ENCODE data around the gene CBLL2. TPM values are rescaled to one million over a fixed set of nuclear protein-coding genes. Genes with fewer than 3 reads are reported as not detected.
A peak's percentile ranks its signal among the peaks of the same experiment; 100 is the strongest.

The CBLL2 gene
- polyA plus RNA-seq, 2 of the 4 experiments (the other 2 are of a cell fraction): not detected

DNA sequence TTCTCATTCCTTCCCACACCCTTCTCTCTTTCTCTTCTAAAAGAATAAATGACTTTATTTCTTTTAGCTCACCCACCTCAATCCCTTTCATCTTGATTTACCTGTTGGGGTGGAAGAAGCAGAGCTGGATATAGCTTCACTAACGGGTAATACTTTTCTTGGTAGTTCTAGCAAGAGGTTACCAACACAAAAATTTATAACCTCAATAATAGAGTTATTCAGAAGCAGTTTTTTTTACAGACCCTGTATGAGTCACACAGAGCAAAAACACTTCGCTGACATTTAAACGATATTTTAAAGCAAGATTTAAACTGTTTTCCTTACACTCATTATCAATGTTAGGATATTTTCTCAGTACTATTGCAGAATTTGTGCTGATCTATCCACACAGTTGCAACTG lies 42.4 kb downstream of the CBLL2 start:
- H3K9me3 ChIP-seq: no peaks in the 10 kb centered on the region
- H3K4me2 ChIP-seq: 0 out of 3 replicates have a peak overlapping the region, but pooled peaks have one; percentile 14
- ATAC-seq (no peak), FAIRE-seq (no peak), DNase-seq (ENCODE audit: low read depth in 1 of 2, low spot score in 1 of 2) (no peak)
- no peak overlapping the region for H3K27ac ChIP-seq
- 0 out of 3 replicates have a peak, but pooled peaks cover 6% of the 10 kb centered on the region for H3K4me1 ChIP-seq
- CTCF ChIA-PET: no interaction called here
- POLR2A ChIA-PET: no interaction called here
- TF ChIP-seq, protein P1, sequence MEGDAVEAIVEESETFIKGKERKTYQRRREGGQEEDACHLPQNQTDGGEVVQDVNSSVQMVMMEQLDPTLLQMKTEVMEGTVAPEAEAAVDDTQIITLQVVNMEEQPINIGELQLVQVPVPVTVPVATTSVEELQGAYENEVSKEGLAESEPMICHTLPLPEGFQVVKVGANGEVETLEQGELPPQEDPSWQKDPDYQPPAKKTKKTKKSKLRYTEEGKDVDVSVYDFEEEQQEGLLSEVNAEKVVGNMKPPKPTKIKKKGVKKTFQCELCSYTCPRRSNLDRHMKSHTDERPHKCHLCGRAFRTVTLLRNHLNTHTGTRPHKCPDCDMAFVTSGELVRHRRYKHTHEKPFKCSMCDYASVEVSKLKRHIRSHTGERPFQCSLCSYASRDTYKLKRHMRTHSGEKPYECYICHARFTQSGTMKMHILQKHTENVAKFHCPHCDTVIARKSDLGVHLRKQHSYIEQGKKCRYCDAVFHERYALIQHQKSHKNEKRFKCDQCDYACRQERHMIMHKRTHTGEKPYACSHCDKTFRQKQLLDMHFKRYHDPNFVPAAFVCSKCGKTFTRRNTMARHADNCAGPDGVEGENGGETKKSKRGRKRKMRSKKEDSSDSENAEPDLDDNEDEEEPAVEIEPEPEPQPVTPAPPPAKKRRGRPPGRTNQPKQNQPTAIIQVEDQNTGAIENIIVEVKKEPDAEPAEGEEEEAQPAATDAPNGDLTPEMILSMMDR (IDR thresholded peaks at IDR 0.05): no peak
- TF ChIP-seq, protein P2, sequence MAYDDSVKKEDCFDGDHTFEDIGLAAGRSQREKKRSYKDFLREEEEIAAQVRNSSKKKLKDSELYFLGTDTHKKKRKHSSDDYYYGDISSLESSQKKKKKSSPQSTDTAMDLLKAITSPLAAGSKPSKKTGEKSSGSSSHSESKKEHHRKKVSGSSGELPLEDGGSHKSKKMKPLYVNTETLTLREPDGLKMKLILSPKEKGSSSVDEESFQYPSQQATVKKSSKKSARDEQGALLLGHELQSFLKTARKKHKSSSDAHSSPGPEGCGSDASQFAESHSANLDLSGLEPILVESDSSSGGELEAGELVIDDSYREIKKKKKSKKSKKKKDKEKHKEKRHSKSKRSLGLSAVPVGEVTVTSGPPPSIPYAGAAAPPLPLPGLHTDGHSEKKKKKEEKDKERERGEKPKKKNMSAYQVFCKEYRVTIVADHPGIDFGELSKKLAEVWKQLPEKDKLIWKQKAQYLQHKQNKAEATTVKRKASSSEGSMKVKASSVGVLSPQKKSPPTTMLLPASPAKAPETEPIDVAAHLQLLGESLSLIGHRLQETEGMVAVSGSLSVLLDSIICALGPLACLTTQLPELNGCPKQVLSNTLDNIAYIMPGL (CRISPR knock-in tag; IDR thresholded peaks at IDR 0.05; ENCODE audit: borderline replicate concordance): no peak
- no peak for TF ChIP-seq TP53 (CRISPR knock-in tag; IDR thresholded peaks at IDR 0.05)
- TF ChIP-seq RAD21 (conservative IDR thresholded peaks at IDR 0.05 in 1 of 2, IDR thresholded peaks at IDR 0.05 in 1 of 2): no peak
- no peak for TF ChIP-seq ZNF302 (CRISPR knock-in tag; IDR thresholded peaks at IDR 0.05)
- no peak for TF ChIP-seq RFX5 (IDR thresholded peaks at IDR 0.05)
- TF ChIP-seq POLR2AphosphoS2 (conservative IDR thresholded peaks at IDR 0.05; ENCODE audit: low read length): no peak
- TF ChIP-seq GATA3 (IDR thresholded peaks at IDR 0.05; ENCODE audit: borderline replicate concordance): no peak
- no peak for TF ChIP-seq FOXS1 (CRISPR knock-in tag; IDR thresholded peaks at IDR 0.05)
- no peak for TF ChIP-seq NPAS2 (CRISPR knock-in tag; IDR thresholded peaks at IDR 0.05; ENCODE audit: borderline replicate concordance)
- TF ChIP-seq ZC3H11A (IDR thresholded peaks at IDR 0.05): no peak
- TF ChIP-seq ZSCAN20 (CRISPR knock-in tag; IDR thresholded peaks at IDR 0.05): no peak
- TF ChIP-seq HDAC2 (IDR thresholded peaks at IDR 0.05): no peak
- TF ChIP-seq JUNB (IDR thresholded peaks at IDR 0.05): no peak
- TF ChIP-seq EHF (CRISPR knock-in tag; IDR thresholded peaks at IDR 0.05): no peak
- no peak for TF ChIP-seq RCOR1 (IDR thresholded peaks at IDR 0.05; ENCODE audit: low read depth, low read length)
- TF ChIP-seq BHLHE40 (IDR thresholded peaks at IDR 0.05; ENCODE audit: low read depth, low read length): no peak
- TF ChIP-seq, protein P3, sequence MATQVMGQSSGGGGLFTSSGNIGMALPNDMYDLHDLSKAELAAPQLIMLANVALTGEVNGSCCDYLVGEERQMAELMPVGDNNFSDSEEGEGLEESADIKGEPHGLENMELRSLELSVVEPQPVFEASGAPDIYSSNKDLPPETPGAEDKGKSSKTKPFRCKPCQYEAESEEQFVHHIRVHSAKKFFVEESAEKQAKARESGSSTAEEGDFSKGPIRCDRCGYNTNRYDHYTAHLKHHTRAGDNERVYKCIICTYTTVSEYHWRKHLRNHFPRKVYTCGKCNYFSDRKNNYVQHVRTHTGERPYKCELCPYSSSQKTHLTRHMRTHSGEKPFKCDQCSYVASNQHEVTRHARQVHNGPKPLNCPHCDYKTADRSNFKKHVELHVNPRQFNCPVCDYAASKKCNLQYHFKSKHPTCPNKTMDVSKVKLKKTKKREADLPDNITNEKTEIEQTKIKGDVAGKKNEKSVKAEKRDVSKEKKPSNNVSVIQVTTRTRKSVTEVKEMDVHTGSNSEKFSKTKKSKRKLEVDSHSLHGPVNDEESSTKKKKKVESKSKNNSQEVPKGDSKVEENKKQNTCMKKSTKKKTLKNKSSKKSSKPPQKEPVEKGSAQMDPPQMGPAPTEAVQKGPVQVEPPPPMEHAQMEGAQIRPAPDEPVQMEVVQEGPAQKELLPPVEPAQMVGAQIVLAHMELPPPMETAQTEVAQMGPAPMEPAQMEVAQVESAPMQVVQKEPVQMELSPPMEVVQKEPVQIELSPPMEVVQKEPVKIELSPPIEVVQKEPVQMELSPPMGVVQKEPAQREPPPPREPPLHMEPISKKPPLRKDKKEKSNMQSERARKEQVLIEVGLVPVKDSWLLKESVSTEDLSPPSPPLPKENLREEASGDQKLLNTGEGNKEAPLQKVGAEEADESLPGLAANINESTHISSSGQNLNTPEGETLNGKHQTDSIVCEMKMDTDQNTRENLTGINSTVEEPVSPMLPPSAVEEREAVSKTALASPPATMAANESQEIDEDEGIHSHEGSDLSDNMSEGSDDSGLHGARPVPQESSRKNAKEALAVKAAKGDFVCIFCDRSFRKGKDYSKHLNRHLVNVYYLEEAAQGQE (IDR thresholded peaks at IDR 0.05): no peak
- TF ChIP-seq, protein P4, sequence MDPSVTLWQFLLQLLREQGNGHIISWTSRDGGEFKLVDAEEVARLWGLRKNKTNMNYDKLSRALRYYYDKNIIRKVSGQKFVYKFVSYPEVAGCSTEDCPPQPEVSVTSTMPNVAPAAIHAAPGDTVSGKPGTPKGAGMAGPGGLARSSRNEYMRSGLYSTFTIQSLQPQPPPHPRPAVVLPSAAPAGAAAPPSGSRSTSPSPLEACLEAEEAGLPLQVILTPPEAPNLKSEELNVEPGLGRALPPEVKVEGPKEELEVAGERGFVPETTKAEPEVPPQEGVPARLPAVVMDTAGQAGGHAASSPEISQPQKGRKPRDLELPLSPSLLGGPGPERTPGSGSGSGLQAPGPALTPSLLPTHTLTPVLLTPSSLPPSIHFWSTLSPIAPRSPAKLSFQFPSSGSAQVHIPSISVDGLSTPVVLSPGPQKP (IDR thresholded peaks at IDR 0.05; ENCODE audit: low read depth, low read length): no peak
- H3K4me3 ChIP-seq: no peak overlapping the region
- WGBS (ENCODE audit: missing lambda C conversion rate): 42% methylated on average over 3 of the region's 3 CpGs

Measured in A549 (cell line).